ENCODE data around the gene MAB21L2. TPM values are rescaled to one million over a fixed set of nuclear protein-coding genes. Genes with fewer than 3 reads are reported as not detected.

Gene MAB21L2
- total RNA-seq, 1 experiment from 2014 or later: not detected

- no peaks in the 10 kb centered on the region for H3K36me3 Mint-ChIP-seq
- no peak for DNase-seq (ENCODE audit: low spot score)
- CTCF ChIA-PET: no interaction called here
Observed at GRCh38 chr4:150574678-150575077, 7.3 kb upstream of the MAB21L2 start.

GRCh38 chr4:150577796-150578195, 4.2 kb upstream of the MAB21L2 start:
- no peak overlapping the region for H3K4me3 Mint-ChIP-seq
- peaks cover 44% of the 10 kb centered on the region for H3K27me3 Mint-ChIP-seq (ENCODE audit: low read depth)
- no peak overlapping the region for H3K27ac Mint-ChIP-seq
- TF ChIP-seq PRRX2 (CRISPR knock-in tag; IDR thresholded peaks at IDR 0.05) (no peak), ZBTB43 (CRISPR knock-in tag; IDR thresholded peaks at IDR 0.05) (no peak), ZNF396 (CRISPR knock-in tag; IDR thresholded peaks at IDR 0.05; ENCODE audit: borderline replicate concordance) (no peak), SMAD3 (CRISPR knock-in tag; IDR thresholded peaks at IDR 0.05; ENCODE audit: borderline replicate concordance) (no peak), NFE2L1 (CRISPR knock-in tag; IDR thresholded peaks at IDR 0.05) (no peak), IRF1 (CRISPR knock-in tag; IDR thresholded peaks at IDR 0.05) (no peak)

More at GRCh38 chr4:150574678-150575077, 7.3 kb upstream of the MAB21L2 start:
- no peak for TF ChIP-seq CREM (CRISPR knock-in tag; IDR thresholded peaks at IDR 0.05)
- no peak for TF ChIP-seq AFF4 (CRISPR knock-in tag; IDR thresholded peaks at IDR 0.05; ENCODE audit: borderline replicate concordance)
- TF ChIP-seq CTCF (IDR thresholded peaks at IDR 0.05): no peak
- no peak for TF ChIP-seq GTF2I (CRISPR knock-in tag; conservative IDR thresholded peaks at IDR 0.05)
- no peak for TF ChIP-seq E2F1 (CRISPR knock-in tag; IDR thresholded peaks at IDR 0.05)
- no peak for TF ChIP-seq ZNF671 (CRISPR knock-in tag; IDR thresholded peaks at IDR 0.05)
- TF ChIP-seq ERG (CRISPR knock-in tag; IDR thresholded peaks at IDR 0.05): no peak
- Mint-ChIP-seq H3K4me1 (peaks cover 11% of the 10 kb centered on the region), H3K27ac (no peak overlapping the region), H3K9me3 (no peaks in the 10 kb centered on the region), H3K27me3 (ENCODE audit: low read depth) (peaks cover 13% of the 10 kb centered on the region), H3K4me3 (no peak overlapping the region)
- ATAC-seq: no peak
- POLR2A ChIA-PET: no interaction called here

More at GRCh38 chr4:150577796-150578195, 4.2 kb upstream of the MAB21L2 start:
- ChIA-PET POLR2A (no interaction called here), CTCF (no interaction called here)
- Mint-ChIP-seq H3K4me1 (peaks cover 33% of the 10 kb centered on the region), H3K9me3 (no peaks in the 10 kb centered on the region), H3K36me3 (no peaks in the 10 kb centered on the region)
- ATAC-seq (no peak), DNase-seq (ENCODE audit: low spot score) (no peak)
